NT2/D1 (cell line): ENCODE results near the gene TMEM151A.

Source experiments
- SUZ12 ChIP-seq: IDR thresholded peaks from 2 replicates; pipeline ENCODE4 v1.6.1; 2011; ENCODE audit not compliant: insufficient read length, insufficient read depth; ENCODE audit errors: extremely low read depth
- YY1 ChIP-seq: IDR thresholded peaks from 2 replicates; pipeline ENCODE4 v1.6.1; 2011; ENCODE audit not compliant: insufficient read length, insufficient read depth

DNA sequence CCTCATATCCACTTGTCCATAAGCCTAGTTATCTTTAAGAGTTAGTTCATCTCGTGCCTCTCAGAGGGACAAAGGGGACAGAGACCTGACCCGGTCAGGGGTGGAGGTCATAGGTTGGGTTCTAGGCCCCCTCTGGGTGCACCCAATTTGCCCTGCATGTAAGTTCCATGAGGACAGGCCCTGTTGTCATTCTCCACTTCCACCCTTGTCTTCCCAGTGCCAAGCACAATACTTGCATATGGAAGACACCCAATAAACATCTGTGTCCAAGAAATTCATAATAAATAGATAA, 1.4 kb upstream of the TMEM151A start:
- TF ChIP-seq YY1 (no peak), SUZ12 (no peak)
